GM19455 (cell line): ENCODE results near the gene RER1.

ENCODE experiments used
- ATAC-seq: cut with Tn5 transposase; IDR thresholded peaks from one replicate; pipeline ENCODE4 v1.9.1; 2021; ENCODE audit not compliant: unreplicated experiment

RER1 gene

DNA sequence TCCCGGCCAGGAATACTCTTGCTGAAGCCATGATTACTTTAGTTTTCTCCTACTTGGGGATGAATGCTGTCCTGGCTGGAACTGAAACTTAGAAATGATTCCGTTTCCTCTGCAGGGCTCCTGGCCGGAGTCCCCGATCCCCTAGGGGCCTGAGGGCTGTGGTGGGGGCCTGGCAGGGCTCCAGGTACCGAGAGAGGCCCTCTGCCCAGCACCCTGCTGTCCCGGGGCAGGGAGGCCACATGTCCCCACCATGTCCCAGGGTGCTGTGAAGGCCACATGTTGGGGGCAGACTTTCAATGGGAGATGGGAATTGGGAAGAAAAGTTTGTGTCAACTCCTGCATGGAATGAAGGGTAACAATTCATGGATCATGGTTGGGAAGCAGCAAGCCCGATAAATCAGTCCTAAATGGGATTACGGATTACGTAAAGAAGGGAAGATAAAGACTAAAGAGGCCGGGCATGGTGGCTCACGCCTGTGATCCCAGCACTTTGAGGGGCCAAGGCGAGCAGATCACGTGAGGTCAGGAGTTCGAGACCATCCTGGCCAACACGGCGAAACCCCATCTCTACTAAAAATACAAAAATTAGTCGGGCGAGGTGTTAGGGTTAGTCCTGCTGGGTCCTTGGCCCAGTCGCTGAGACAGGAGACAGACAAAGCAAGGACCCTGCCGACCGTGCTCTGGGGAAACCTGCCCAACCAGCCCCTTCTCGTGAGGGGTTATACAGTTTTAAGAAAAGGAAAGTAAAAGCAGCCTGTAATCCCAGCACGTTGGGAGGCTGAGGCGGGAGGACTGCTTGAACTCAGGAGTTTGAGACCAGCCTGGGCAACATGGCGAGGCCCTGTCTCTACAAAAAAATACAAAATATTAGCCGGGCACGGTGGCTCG is 37.8 kb upstream of the RER1 start:
- ATAC-seq = no peak

DNA sequence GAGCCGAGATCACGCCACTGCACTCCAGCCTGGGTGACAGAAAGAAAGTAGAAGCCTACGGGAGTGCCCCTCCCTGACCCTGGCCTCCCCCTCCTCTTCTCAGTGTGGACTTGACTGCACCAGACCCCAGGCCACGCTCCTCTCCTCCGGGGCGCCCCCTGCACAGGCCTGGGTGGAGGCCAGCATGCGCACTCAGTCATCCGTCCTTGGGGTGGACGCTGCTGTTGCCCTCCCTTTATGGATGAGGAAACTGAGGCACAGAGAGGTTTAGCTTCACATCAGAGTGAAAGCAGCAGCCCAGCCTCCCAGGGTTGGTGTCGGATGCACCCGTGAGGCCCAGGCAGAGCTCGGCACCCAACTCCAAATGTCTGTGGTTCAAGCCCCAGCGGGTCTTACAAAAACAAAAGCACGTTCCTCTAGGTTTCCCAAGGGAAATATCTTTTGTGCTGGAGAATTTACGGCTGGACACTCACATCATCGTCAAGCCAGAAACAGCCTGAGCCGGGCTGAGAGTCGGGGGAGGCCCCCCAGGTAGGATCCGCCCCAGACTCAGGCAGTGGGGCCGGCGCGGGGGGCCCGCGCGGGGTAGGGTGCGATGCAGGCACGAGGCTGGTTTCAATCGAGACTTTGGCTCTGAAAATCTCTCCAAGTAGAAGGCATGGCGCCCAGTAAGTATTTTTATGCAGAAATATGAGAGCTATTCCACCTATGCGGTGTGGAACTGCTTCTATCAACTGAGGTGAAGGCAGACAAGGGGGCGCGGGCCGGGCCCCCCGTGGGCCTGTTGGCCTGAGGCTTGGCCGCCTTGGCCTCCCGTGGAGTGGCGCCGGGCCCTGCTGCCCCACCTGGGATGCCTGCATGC is 36.9 kb upstream of the RER1 start:
- no peak for ATAC-seq

DNA sequence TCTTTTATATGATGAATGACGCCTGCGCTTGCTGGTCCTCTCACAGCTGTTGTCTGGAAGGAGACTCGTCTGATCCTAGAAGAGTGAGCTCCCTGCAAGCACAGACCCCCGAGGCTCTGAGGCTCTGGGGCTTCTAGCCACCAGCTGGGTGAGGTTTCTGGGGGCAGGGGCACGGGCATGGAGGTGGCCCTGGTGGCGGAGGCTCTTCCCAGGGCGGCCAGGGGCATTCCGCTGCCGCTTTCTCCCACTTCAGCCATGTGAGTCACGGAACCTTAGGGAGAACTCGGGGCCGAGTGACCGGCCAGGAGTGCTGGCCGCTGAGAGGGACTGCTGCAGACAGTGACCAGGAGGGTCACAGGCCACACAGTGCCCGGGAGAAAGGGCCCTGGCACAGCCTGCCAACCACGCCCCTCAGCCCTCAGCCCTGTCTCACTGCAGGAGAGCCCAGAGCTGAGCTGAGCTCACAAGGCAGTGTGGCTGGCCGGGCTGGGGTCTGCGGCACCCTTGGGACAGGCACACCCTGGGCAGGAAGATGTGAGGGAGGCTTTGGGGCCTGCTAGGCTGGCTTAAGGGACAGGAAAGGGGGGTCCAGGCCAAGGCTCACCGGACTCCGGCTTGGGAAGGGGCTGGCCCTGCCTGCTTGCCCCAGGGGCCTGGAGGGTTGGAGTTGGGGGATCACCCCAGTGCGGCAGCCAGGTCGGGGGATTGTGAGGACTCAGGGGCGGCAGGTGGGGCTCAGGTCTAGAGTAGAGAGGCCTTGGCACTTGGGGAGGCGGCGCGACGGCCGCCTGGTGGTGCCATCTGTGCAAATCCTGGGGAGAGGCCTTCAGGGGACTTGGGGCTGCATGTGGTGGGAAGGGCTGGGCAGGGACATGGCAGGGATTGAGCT is 36.0 kb upstream of the RER1 start:
- ATAC-seq = no peak

DNA sequence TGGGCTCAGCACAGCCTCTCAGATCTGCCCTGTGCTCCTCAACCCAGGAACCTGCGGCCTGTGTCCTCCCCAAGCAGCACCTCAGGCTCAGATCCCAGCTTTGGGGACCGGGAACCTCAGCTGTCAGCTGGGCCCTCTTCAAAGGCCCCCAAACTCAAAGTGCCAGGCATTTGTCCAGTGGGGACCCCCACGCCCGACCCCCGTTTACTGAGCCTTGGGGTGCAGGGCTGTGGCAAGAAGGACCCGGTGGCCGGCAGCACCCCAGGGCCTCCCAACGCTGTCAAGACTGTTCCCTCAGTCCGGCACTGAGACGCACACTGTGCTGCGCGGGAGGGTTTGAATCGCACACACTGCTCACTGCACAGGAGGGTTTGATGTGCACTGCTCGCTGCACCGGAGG is 35.2 kb upstream of the RER1 start:
- no peak for ATAC-seq

DNA sequence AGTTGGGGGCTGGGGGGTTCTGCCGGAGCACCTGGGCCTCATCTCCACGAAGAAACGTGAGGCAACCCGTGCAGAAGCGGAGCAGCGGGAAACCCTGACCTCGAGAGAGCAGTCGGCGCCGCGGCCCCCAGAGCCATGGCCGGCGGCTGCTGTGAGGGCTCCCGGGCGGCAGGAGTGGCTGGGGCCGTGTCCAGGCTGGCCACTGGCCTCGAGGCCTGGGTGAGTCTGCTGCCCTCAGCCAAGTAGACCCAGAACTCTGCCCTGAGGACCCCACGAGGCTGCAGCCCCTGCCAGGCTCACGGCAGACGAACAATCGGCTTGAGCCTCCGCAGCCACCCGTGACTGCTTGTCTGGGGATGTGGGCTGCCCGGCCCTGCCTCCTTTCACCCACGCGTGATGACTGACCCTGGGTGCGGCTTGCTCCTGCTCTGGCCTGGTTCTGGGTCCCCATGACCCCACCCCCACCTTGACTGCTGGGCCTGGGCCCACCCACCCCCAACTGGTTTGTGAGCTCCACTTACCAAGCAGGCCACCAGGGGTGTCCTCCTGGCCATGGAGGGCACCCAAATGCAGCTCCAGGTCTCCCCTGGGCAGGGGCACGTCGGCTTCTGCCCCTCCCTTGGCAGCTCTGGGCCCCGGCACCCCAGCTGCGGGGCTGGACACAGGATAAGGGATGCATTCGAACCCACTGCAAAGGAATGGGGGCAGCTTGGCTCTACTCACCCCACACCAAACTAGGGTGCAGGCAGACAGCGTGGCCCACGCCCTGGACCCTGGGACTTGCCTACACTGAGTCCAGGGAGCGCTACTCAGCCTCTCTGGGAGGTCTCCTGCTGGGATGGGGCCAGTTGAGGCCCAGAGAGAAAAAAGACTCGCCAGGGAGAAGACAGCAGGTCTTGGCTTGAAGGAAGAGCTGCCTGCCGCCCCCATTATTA is 34.5 kb upstream of the RER1 start:
- ATAC-seq = no peak

DNA sequence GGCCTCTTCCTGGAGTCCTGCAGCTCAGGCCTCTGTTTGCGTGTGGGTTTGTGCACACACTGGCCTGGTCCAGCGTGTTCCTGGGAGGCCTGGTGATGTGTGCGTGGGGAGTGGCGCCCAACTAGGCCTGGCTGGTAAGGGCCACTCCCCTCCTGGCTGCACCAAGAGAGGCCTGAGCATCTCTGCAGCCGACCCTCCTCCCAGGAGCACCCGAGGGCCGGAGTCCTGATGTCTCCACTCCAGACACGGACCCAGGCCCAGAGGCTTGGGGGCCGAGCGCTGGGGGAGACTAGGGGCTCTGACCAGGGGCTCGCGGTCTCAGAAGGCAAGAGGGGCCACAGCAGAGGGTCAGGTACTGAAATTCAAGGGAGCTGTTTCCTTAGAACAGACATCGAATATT is 33.6 kb upstream of the RER1 start:
- ATAC-seq = no peak

DNA sequence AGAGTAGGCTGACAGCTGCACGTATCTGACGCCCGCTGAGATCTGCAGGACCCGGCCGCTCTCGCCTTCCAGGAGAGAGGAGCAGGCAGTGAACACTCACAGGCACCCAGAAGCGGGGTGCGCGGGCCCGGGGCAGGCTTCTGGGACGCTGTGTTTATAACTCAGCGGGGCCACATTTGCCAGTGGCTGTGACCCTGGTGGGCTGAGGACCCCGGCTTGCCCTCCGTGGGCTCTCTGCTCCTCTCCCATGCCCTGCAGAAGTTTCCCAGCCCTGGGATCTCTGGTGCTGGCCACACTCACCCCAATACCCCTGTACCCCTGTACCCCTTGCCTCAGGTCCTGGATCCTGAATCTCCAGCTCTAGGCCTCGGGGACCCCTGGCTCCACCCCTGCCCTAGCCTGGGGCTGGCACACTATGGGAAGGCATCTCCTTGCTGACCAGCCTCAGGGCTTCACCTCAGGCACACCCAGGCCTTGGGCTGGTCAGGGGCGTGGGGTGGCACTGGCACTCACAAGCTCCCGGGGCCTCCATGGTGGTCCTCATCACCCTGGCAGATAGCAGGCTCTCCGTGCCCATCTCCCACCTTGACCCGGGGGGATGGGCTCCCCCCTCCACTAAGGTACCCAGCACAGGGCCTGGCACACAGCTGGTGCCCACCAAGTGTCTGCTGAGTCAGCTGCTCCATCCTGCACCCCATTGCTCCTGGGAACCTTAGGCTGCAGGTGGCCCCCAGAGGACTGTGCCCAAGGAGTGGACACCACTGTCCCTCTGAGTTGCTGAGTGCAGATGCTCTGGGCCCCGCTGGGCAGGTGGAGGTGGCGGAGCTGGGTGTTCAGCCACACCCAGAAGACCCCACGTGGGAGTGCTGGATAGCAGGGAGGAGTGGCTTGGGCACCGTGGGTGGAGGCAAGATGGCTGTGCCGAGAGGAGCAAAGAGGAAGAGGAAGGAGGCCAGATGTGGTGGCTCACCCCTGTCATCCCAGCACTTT is 32.7 kb upstream of the RER1 start:
- no peak for ATAC-seq

DNA sequence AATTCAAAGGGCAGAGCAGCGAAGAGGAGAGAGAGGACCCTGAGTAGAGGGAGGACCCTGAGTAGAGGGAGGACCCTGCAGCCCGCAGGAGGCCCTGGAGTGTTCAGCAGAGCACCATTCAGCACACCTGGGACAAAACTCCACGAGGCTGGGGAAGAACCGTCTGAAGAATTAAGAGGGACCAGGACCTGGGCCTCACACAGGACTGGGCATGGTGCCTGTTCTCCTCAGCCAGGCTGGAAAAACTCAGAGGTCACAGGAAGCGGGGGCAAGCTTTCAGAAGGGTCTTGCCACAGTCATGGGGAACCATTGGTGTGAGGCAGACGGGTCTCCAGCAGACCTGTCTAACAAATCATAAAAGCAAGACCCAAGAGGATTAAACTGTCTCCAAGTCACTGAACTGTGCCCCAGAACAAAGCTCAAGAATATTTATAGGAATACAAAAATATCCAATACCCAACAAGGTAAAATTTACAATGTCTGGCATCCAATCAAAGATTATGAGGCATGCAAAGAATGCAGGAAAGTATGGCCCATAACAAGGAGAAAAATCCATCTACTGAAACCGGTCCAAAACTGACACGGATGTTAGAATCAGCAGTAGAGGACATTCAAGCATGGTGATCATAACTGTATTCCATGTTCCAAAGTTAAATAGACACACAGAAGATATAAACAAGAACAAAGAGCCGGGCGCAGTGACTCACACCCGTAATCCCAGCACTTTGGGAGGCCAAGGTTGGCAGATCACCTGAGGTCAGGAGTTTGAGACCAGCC is 30.9 kb upstream of the RER1 start:
- ATAC-seq = no peak

DNA sequence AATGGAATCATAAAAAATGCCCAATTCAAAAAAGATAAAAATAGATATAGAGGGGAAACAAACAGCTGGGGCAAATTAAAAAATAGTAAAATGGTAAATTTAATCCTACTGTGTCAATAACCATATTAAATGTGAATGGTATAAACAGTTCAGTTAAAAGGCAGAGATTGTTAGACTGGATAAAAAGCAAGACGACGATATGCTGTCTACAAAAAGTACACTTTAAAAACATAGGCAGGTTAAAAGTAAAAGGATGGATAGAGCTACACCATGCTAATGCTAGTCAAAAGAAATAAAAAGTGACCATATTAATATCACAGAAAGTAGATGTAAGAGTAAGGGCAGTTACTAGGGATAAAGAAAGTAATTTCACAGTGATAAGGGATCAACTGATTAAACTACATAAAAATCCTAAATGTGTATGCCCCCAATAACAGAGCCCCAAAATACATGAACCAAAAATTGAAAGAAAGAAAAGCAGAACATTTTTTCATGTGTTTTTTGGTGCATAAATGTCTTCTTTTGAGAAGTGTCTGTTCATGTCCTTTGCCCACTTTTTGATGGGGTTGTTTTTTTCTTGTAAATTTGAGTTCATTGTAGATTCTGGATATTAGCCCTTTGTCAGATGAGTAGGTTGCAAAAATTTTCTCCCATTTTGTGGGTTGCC is 27.7 kb upstream of the RER1 start:
- no peak for ATAC-seq

DNA sequence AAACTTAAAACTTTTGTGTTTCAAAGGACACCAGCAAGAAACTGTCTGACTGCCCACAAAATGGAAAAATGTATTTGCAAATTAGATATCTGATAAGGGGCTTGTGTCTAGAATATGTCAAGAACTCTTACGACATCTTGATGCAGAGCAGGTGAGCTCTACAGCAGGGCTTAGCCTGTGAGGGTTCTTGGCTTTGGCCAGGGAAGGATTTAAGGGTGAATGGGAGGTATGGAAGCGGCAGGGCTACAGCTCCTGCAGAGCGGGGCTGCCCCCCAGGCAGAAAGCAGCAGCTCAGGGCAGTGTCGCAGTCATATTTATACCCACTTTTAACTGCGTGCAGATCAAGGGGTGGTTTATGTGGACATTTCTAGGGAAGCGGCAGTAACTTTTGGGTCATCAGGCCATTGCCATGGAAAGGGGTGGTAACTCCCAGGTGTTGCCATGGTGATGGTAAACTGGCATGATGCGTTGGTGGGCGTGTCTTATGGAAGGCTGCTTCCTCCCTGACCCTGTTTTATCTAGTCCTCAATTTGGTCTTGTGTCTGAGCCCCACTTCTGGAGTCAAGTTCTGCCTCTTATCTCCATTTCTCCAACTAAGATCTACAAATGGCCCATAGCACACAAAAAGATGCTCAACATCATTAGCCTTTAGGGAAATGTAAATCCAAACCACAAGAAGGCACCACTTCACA is 23.4 kb upstream of the RER1 start:
- no peak for ATAC-seq

DNA sequence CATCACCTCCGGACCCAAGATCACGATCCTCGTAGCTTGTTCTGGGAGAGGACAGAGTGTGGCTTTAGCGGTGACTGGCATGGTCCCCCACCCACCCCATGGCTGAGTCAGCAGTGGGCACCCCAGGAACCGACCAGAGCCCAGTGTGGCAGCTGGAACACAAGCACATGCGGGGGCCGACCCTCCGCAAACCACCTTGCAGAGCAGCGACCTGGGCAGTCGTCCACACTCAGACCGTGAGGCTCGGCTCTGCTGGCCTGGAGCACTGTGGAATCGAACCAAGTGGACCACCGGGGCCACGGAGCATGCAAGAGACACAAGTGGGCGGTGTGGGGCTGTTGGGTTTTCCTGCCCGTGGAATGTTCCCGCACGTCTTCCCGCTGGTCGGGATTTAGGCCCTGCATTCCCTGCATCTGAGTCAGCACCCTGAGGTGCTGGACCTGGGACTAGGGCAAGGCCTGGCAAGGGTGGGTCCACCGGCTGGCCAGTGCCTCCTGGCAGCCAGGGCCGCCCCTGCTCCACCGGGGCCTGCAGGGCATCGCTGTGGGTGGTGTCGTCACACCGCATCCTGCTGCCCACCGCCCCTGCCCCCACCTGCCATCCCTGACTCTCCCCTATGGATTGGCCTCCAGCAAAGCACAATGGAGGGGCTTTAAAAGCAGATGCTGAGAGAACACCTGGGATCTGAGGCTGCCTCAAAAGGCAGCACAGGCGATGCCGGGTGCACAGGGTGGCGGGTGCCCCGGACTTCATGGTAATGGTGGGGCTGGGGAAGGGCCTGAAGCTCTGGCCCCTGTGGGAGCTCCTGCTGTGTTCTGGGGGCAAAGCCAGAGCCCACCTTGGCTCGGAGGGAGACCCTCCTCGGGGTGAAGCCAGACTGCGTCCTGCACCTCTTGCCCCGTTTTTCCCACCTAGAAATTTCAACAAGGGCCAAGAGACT is 18.8 kb upstream of the RER1 start:
- ATAC-seq = no peak

DNA sequence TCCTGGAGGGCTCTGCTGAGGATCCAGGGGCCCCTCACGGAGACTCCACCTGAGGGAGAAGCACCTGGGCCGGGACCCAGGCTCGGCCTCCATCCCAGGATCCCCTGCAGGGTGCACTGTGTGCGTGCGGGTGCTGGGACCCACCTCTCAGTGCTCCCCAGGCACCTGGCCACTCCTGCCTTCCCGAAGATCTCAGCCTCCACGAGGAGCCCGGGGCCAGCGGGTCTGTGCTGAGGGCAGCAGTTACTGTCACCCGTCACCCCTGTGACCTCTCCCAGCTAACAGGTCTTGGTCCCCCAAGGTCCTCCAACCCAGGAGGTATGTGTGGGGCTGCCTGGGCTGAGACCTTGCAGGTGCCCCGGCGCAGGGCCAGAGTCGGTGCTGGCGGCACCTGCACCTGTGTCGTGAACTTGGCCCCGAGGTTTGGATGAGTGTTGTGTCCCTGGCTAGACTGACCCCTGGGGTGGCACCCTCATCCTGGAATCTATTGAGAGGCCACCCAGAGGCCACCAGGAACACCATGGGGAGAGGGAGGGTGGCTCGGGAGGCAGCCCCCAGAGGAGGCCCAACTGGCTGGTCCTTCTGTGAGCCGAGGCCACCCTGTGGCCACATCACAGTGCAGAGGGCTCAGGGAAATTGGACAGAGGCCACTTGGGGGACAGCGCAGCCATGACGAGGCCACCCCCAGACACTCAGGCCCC is 17.9 kb upstream of the RER1 start:
- no peak for ATAC-seq

DNA sequence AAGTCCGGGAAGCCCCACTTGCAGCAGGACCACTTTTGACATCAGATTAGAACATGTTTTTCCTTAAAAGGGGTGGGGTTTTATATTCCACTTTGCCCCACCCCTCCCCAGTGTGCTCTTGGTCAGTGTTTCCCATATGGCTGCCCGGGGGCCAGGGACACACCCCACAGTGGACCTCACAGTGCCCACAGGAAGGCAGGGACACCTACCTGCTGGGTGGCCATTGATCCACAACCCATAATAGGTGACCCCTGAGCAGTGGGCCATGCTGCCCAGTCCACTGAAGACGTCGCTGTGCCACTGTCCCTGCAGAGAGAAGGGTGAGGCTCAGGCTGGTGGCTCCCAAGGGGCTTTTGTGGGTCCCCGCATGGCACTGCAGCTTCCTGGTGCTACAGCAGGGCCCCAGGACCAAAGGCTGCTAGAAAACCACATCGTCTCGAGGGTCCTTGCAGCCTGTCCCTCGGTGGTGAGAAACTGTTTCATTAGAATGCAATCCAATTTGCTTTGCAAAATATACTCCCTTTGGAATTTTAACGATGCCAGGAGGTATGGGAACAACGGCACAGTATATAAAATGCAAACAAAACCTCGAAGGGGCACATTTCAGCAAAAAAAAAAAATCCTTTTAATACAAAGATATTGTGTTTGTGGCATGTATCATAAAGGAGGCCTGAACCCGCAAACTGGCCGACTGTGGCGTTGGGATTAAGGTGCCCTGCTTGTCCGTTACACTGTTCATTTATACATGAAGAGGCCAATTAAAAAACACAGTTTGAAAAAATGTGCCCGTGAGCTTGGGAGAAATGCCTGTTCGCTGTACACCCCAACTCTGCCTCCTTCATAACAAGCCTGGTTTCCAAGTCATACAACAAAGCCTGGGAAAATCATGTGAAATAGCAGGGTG is 17.1 kb upstream of the RER1 start:
- no peak for ATAC-seq

DNA sequence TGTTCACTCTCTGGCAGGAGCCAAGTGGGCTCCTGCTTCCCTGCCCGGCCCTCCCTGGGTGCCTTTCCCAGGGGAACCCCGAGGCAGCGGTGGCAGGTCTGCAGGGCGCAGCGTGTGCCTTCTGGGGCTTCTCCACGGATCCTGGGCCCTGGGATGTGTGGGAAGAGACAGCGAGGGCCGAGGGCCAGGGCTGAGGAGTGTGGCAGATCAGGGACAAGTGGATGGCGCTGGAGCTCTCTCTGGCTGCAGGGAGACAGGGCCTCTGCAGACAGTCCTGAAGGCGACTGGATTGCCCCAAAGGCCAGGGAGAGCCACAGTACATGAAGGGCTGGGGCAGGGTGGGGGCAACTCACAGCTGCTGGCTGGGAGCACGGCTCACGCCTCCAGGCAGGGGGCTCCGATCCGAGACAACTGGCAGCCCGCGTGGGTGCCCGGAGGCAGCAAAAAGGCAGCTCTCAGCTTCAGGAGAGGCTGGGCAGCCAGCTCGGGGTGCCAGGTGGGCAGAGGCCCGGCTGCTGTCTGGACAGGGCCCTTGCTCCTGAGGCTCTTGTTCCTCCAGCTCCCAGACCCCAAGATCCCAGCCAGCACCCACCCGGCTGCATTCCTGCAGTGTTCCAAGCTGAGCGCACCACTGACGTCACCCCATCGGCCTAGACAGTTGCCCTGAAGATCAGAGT is 16.3 kb upstream of the RER1 start:
- ATAC-seq = no peak
